Spleen (tissue), 7 donors: ENCODE data around the gene GBP5.

Experiments
- POLR2A ChIP-seq, 3 donors: fragments of 450-650 bp; IDR thresholded peaks; one replicate each; pipeline ENCODE4 v1.5.1; 2017; ENCODE audit warnings: antibody characterized with exemption in 3 of 3, mild to moderate bottlenecking in 1 of 3
- POLR2AphosphoS5 ChIP-seq, 3 donors: sonication (generic); formaldehyde crosslinking; IDR thresholded peaks; one replicate each; pipeline ENCODE4 v1.5.1; 2017; ENCODE audit warnings: antibody characterized with exemption in 3 of 3
- TF ChIP-seq, protein P1 (sequence below), 11 experiments: fragments of 200-600 bp in 7 of 11; fragments of 450-650 bp in 4 of 11; sonication (generic) in 4 of 11; IDR thresholded peaks in 8 of 11; conservative IDR thresholded peaks in 3 of 11; 1 replicate in 7 of 11; 2 replicates in 4 of 11; pipeline versions ENCODE4 v1.4.0 to v1.8.0; 2016 to 2021; ENCODE audit warnings: antibody characterized with exemption in 11 of 11, inconsistent platforms in 4 of 11, mild to moderate bottlenecking in 1 of 11
- donor health status: DM: no; HTN: no; CAD: no; lungs with moderate emphysema.
- donor health status: DM: no; HTN: no; CAD: no.
- donor health status: DM: no; HTN: no; CAD: no.

DNA sequence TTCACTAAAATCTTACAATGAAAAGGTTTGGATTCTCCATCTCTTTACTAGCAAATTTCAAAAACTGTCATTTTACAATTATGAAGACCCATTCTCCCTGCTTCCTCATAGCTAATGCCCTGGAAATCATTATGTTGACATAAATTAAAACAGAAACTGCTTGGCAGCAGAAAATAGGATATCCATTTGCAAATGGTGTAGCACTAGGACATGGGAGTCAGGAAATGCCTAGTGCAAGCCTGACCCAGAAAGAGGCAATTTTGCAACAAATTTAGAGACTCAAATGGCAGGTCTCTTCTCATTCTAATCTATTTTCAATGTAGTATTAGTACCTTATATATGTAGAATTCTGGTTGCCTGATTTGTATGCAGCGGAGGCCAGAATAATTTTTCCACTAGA, 2.2 kb downstream of the GBP5 start:
- TF ChIP-seq POLR2AphosphoS5 (IDR thresholded peaks at IDR 0.05), result no peak
- TF ChIP-seq, protein P1, sequence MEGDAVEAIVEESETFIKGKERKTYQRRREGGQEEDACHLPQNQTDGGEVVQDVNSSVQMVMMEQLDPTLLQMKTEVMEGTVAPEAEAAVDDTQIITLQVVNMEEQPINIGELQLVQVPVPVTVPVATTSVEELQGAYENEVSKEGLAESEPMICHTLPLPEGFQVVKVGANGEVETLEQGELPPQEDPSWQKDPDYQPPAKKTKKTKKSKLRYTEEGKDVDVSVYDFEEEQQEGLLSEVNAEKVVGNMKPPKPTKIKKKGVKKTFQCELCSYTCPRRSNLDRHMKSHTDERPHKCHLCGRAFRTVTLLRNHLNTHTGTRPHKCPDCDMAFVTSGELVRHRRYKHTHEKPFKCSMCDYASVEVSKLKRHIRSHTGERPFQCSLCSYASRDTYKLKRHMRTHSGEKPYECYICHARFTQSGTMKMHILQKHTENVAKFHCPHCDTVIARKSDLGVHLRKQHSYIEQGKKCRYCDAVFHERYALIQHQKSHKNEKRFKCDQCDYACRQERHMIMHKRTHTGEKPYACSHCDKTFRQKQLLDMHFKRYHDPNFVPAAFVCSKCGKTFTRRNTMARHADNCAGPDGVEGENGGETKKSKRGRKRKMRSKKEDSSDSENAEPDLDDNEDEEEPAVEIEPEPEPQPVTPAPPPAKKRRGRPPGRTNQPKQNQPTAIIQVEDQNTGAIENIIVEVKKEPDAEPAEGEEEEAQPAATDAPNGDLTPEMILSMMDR (IDR thresholded peaks at IDR 0.05 in 8 of 11, conservative IDR thresholded peaks at IDR 0.05 in 3 of 11), result no peak
- no peak for TF ChIP-seq POLR2A (IDR thresholded peaks at IDR 0.05)
